Activated T-cell treated with anti-CD3 and anti-CD28 coated beads for 1 hour (primary cell): Measurements from ENCODE around the gene DNAH1.

Source experiments
- DNase-seq: peaks from one replicate; pipeline ENCODE4 v3.0.0-alpha.2; 2020; ENCODE audit warnings: low read depth

DNAH1 gene

GRCh38 chr3:52404391-52404790 is 88.3 kb downstream of the DNAH1 start:
- no peak for DNase-seq

DNA sequence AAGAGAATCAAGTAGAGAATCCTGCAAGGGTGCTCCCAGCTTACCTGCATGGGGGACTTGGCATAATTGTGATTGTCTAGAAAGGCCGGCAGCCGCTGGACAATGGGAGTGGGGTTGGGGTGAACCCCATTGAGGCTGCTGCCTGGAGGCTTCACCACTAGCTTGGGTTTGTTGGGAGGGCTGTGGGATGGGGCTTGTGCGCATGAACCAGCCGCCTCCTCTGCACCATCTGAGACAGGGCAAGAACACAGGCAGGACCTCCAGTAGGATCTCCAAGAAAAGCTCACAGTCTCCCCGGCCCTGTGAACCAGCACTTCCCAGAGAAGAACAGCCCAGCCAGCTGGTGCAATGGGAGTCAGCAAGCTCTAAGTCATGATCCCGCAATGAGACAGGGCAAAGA is 88.9 kb downstream of the DNAH1 start:
- DNase-seq = no peak

- DNase-seq = no peak
Observed at GRCh38 chr3:52405601-52406110, 89.5 kb downstream of the DNAH1 start.

DNA sequence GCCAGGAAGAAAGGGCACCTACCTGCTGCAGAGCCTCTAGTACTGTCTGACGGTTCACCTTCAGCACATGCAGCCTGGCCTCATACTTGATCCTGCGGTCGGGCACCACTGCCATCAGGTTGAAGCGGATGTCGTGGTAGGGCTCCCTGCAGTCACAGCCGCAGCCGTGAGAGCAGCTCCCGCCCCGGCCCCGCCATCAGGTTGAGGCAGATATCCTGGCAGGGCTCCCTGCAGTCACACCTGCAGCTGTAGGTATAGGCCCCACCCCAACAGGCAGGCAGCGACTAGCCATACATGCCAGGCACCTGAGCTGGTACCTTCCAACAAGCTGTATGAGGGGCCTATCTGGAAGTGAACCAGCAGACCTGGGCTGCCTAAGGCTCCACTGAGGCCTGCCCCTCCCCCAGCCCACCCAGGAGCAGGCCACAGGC is 90.1 kb downstream of the DNAH1 start:
- no peak for DNase-seq

DNA sequence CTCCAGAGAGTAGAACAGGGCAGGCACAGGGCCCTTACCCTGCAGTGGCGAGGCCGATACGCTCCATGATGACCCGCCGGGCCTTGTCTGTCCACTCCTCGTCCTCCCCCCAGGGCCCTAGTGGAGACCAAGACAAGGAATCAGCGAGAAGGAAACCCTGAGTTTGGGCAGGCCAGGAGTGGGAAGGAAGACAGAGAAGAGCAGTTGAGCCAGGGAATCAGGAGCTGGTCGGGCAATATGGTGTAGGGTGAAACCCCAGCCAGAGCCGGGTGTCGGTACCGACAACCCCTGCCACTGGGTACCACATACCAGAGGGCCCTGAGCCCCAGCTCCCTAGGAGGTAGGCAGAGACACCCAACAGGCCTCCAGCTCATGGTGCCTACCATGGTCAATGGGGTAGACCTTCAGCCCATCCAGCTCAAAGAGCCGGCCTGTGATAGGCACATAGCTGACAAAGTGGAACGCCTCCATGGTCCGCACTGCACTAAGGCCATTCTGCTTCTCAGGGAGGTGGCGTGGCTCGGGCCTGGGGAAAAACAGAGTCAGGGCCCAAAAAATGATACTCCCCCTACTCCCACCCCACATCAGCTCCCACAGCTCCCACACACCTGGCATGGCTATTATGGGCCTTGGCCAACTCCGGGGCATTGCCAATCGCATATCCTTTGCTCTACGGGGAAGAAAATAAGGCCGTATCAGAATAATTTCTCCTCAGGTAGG is 90.8 kb downstream of the DNAH1 start:
- no peak for DNase-seq

GRCh38 chr3:52407779-52408178 is 91.7 kb downstream of the DNAH1 start:
- no peak for DNase-seq

DNA sequence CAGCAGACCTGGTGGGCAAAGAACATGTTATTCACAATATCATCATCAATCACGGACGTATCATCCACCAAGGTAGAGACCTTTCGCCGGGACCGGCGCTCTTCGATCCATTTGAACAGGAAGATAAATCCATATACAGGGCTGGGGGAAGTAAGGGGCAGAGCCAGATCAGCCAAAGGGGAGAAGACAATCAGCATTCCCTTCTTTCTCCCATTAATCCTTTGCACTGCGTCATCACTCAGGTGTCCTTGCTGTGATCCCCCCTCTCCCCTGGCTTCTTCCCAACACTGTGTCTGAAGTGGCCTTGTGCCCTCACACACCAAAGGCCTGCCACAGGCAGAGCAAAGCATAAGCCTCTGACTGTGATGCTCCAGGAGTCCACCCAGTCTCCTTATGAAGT is 92.3 kb downstream of the DNAH1 start:
- no peak for DNase-seq

DNA sequence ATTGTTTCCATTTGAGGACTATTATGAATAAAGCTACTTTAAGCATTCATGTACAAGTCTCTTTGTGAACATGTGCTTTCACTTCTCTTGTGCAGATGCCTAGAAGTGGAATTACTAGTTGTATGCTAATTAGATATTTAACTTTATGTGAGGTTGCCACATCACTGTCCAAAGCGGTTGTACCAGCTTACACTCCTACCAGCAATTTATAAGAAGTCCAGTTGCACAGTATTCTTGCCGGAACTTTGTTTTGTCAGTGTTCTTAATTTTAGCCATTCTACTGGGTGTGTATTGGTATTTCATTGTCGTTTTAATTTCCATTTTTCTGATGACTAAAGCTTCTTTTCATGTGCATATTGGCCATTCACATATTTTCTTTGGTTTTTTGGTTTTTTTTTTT is 99.7 kb downstream of the DNAH1 start:
- no peak for DNase-seq

GRCh38 chr3:52420388-52420787 is 104.3 kb downstream of the DNAH1 start:
- DNase-seq = no peak

- DNase-seq = no peak
Observed at GRCh38 chr3:52422669-52423068, 106.5 kb downstream of the DNAH1 start.

DNA sequence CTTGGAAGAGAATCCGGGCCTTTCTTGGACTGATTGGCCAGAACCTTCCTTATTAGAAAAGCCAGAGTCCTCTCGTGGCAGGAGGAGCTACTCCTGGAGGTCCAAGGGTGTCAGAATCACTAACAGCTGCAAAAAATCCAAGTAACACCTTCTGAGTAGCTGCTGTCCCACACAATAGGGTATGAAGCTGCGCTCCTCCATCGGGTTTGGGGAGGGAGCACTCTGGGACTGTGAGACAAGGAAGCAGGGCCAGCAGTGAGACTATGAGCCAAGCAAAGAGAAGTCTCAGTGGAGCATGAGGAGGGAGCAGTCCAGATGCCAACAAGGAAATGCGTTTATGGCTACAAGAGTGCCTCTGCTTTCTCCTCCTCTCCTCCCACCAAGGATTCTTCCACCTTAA is 107.1 kb downstream of the DNAH1 start:
- no peak for DNase-seq

- DNase-seq = no peak
Observed at GRCh38 chr3:52428151-52429005, 112.3 kb downstream of the DNAH1 start.

DNA sequence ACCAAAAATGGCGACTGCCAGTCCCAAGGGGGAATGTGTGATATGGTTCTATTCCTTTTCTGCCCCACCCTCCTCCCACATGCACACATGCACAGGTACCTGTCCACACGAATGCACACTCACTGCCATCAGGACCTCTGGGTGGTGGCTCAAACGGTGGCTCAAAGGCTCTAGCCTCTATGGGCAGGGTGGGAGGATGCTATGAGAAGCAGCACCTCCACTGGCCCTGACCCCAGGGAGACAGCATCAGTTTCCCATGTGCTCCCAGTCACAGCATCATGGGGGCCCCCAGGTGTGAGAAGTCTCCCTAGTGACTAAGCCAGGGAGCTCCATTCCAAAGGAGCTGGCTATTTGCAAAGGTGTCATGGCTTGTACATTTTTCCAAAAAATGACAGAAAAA is 112.9 kb downstream of the DNAH1 start:
- no peak for DNase-seq

GRCh38 chr3:52429779-52430415 is 113.8 kb downstream of the DNAH1 start:
- DNase-seq = no peak

- DNase-seq = no peak
Observed at GRCh38 chr3:52430416-52430810, 114.3 kb downstream of the DNAH1 start.

GRCh38 chr3:52431459-52432223 is 115.5 kb downstream of the DNAH1 start:
- no peak for DNase-seq

DNA sequence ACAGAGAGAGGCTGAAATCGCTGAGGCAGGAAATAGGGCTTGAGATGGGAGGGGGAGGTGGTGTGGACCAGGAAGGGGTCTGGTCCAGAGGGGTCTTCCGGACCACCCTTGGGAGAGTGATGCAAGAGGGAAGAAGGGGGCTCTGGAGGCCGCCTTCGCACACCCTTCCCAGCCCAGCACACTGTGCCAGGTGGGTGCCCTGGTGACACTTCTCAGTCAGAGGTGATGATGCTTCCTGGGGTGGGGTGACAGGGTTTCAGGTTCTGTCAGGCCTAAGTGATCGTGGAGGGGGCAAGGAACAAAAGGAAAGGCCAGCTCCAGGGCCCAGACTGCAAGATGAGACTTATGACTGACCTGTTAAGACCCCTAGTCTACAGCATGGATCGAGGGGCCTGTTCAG is 116.1 kb downstream of the DNAH1 start:
- no peak for DNase-seq

GRCh38 chr3:52432691-52433141 is 116.6 kb downstream of the DNAH1 start:
- no peak for DNase-seq

- no peak for DNase-seq
Observed at GRCh38 chr3:52433328-52433995, 117.3 kb downstream of the DNAH1 start.

DNA sequence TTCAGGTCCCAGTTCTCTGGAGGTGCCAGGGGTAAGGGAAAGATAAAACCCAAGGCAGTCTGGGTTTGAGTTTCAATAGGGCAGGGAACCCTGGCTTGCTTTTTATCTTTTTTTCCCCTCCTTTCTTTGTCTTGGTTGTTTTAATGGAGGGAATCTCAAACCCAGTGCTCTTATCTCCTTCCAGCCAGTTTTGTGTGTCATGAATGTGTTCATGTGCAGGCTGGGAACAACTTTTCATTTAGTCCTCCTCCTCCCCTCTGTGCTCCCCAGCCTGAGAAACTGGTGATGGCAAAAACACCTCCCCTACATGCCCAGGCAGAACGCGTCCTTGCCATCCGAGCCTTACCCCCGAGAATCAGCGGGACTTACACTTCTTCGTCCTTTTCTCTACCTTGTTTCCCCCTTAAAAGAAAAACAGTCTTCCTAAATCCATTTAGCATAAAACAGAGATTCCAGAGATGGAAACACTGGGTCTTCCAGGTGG is 117.9 kb downstream of the DNAH1 start:
- no peak for DNase-seq

- no peak for DNase-seq
Observed at GRCh38 chr3:52434491-52435115, 118.5 kb downstream of the DNAH1 start.
